HG02970 (cell line): ENCODE data around the gene SMARCAL1.

Source experiments
- ATAC-seq: cut with Tn5 transposase; IDR thresholded peaks from one replicate; pipeline ENCODE4 v1.9.1; 2021; ENCODE audit warnings: mild to moderate bottlenecking, moderate library complexity, moderate number of reproducible peaks; ENCODE audit not compliant: unreplicated experiment, low FRiP score

SMARCAL1 gene

DNA sequence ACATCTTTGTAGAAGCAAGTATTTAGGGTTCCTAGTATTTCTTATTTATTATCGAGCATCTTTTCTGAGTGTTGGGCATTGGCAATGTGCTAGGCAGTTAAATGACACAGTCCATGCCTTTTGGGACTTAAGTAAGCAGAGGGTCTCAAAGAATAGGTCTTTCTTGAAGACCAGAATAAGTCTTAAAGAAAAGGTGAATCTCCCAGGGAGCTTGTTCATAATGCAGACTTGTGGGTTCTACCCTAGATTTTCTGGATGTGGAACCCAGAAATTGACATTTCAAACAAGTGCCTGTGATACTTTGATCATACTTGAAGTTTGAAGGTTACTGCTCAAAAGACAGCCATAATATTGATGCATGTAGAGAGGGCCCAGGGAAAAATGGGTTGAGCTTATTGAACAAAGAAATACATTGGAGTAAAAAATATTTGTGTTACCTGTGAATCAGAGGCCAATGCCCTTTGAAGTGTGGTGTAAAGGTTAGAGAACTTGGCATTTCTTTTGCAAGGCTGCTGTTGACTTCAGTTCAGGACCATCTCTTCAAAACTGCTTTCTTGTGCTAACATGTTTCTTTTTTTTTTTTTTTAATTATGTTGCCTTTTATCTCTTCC is 110.7 kb downstream of the SMARCAL1 start:
- no peak for ATAC-seq

DNA sequence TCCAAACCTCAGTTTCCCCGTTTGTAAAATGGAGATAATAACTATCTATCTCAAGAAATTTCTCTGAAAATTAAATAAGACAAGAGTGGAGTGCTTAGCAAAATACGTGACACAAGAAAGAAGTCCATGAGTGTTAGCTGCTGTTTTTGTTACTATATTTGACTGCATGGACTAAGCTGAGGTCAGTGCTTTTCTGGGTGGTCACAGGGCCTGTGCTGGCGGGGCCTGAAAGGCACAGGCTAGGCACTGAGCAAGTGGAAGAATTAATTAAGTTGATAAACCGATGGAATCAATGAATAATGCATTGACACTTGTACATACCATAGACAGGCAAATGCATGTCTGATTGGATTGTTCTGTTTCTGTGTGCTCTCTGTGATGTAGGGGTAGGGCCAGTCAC is 113.7 kb downstream of the SMARCAL1 start:
- ATAC-seq = no peak

DNA sequence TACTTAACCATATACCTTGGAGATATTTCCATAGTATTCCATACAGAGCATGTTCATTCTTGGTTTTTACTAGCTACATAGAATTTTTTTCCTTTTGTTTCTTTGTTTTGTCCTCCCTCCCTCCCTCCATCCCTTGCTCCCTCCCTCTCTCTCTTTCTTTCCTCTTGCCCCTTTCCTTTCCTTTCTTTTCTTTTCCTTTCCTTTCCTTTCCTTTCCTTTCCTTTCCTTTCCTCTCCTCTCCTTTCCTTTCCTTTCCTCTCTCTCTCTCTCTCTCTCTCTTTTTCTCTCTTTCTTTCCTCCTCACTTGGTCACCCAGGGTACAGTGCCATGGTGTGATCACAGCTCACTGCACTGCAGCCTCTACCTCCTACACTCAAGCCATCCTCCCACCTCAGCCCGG is 114.7 kb downstream of the SMARCAL1 start:
- ATAC-seq = no peak

DNA sequence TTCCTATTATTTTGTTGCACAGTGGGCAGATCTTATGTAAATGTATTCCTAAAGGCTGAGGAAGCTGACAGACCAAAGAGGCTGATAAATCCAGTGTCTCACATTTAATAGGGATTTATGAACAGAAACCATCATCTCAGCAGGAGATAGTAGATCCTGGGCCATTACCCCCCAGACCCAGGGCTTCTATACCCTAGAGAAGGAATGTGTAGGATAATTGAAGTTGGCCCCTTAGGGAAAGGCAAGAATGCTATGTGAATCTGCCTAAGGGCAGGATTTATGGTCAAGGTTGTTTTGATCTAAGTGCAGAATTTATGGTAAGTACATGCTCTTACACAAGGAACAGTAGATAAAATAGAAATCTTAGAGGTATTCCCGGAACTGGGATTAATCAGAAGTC is 115.3 kb downstream of the SMARCAL1 start:
- no peak for ATAC-seq

DNA sequence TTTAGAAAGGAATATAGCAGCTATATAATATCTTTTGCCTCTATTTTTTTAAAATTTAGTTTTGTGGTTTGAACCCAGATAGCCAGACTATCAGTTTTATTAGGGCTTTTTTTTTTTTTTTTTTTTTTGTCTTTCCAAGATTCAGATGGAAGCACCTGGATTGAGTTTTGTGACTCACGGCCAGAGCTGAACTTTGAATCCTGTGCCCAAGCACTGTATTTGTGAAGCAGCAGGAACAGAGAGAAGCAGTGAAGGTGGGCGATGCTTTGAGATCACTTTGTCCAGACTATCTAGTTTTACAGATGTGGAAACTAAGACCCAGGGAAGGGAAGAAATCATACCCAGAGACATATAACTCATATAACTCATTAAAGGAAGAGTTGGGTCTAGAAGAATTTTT is 120.3 kb downstream of the SMARCAL1 start:
- no peak for ATAC-seq
